MCF 10A (cell line): ENCODE data around the gene COL27A1. TPM values are rescaled to one million over a fixed set of nuclear protein-coding genes. Genes with fewer than 3 reads are reported as not detected.

Experiments used
- BruUV-seq: library from RNA; stranded (reverse); fragments of 400-500 nt; replicated peaks from 2 replicates; lab custom pipeline; 2021; lab: Mats Ljungman, UMichigan
- CTCF ChIA-PET: fragments of 300-600 bp; sonication (Branson Sonifier 250); formaldehyde crosslinking; extraction: SDS; loops from one replicate; lab custom pipeline; 2021; ENCODE audit warnings: antibody characterized with exemption, inconsistent platforms; lab: Yijun Ruan, JAX
- POLR2A ChIA-PET: fragments of 300-600, 350-650 bp; sonication (Branson Sonifier 250); formaldehyde crosslinking; extraction: SDS; loops from one replicate; lab custom pipeline; 2020; ENCODE audit warnings: antibody characterized with exemption, inconsistent platforms; lab: Yijun Ruan, JAX
- DNase-seq: peaks from one replicate; pipeline ENCODE4 v3.0.0-alpha.2; 2018; ENCODE audit not compliant: unreplicated experiment
- H3K27ac Mint-ChIP-seq: one replicate; pipeline ENCODE4 v1.8.0; 2022; ENCODE audit warnings: mild to moderate bottlenecking, low read depth, mixed read lengths; ENCODE audit not compliant: unreplicated experiment
- H3K27me3 Mint-ChIP-seq: one replicate; pipeline ENCODE4 v1.8.0; 2022; ENCODE audit warnings: mixed read lengths; ENCODE audit not compliant: insufficient read depth, unreplicated experiment
- H3K36me3 Mint-ChIP-seq: one replicate; pipeline ENCODE4 v1.8.0; 2022; ENCODE audit warnings: mild to moderate bottlenecking, moderate library complexity, mixed read lengths; ENCODE audit not compliant: insufficient read depth, unreplicated experiment
- H3K4me1 Mint-ChIP-seq: one replicate; pipeline ENCODE4 v1.8.0; 2022; ENCODE audit warnings: mixed read lengths; ENCODE audit not compliant: insufficient read depth, unreplicated experiment
- H3K4me3 Mint-ChIP-seq: one replicate; pipeline ENCODE4 v1.8.0; 2022; ENCODE audit warnings: mild to moderate bottlenecking, moderate library complexity, mixed read lengths; ENCODE audit not compliant: unreplicated experiment
- H3K9me3 Mint-ChIP-seq: one replicate; pipeline ENCODE4 v1.8.0; 2022; ENCODE audit warnings: mixed read lengths; ENCODE audit not compliant: unreplicated experiment
- intact Hi-C: fragments of 100-400 bp; cut with micrococcal nuclease; formaldehyde crosslinking; loops from 2 replicates; pipeline ENCODE4 v1.14.1; 2022
- total RNA-seq: library from RNA; stranded (reverse); gene quantifications from 2 replicates; pipeline ENCODE4 v1.2.3, GENCODE V29; 2022
- TF ChIP-seq, protein P1 (sequence below): fragments of 200-600 bp; IDR thresholded peaks from one replicate; pipeline ENCODE4 v1.8.0; 2022; ENCODE audit warnings: antibody characterized with exemption, mild to moderate bottlenecking; ENCODE audit not compliant: unreplicated experiment

The COL27A1 gene
- total RNA-seq, 1 experiment from 2014 or later, result 2.9 TPM

DNA sequence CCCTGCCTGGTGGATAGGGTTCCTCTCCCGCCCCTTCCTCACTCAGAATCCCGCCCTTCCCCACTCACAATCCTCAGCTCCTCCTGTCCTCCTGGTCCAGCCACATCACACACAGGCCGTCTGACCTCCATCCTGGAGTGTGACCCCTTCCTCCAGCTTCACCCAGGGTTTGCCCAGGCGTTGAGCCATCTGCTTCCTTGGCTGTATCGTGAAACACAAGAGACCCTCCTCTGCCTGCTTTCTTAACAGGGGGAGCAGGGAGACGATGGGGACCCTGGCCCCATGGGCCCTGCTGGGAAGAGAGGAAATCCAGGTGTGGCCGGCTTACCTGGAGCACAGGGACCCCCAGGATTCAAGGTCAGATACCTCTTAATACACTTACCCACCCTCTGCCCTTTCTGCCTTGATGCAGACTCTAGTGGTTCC lies 135.2 kb downstream of the COL27A1 start:
- no TSS peak for BruUV-seq
- POLR2A ChIA-PET, result interaction anchor here (0.7 to 1.4 kb wide), 3 partner anchors 180 to 183 kb away, joined by 3 read pairs; no protein-coding TSS in a partner anchor
- no peak overlapping the region for H3K4me3 Mint-ChIP-seq
- peaks cover 6% of the 10 kb centered on the region for H3K36me3 Mint-ChIP-seq
- H3K9me3 Mint-ChIP-seq, result peaks cover 9% of the 10 kb centered on the region
- DNase-seq, result no peak
- peaks cover 15% of the 10 kb centered on the region for H3K4me1 Mint-ChIP-seq
- no peak overlapping the region for H3K27ac Mint-ChIP-seq
- CTCF ChIA-PET, result interaction anchor here (0.5 to 8.7 kb wide), 46 partner anchors 9 to 1238 kb away, joined by 3 to 160 read pairs (median 6); partner anchors contain the start of genes COL27A1 and KIF12
- TF ChIP-seq, protein P1, sequence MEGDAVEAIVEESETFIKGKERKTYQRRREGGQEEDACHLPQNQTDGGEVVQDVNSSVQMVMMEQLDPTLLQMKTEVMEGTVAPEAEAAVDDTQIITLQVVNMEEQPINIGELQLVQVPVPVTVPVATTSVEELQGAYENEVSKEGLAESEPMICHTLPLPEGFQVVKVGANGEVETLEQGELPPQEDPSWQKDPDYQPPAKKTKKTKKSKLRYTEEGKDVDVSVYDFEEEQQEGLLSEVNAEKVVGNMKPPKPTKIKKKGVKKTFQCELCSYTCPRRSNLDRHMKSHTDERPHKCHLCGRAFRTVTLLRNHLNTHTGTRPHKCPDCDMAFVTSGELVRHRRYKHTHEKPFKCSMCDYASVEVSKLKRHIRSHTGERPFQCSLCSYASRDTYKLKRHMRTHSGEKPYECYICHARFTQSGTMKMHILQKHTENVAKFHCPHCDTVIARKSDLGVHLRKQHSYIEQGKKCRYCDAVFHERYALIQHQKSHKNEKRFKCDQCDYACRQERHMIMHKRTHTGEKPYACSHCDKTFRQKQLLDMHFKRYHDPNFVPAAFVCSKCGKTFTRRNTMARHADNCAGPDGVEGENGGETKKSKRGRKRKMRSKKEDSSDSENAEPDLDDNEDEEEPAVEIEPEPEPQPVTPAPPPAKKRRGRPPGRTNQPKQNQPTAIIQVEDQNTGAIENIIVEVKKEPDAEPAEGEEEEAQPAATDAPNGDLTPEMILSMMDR, result no peak
- no peaks in the 10 kb centered on the region for H3K27me3 Mint-ChIP-seq
- intact Hi-C loops, result no loop called here

DNA sequence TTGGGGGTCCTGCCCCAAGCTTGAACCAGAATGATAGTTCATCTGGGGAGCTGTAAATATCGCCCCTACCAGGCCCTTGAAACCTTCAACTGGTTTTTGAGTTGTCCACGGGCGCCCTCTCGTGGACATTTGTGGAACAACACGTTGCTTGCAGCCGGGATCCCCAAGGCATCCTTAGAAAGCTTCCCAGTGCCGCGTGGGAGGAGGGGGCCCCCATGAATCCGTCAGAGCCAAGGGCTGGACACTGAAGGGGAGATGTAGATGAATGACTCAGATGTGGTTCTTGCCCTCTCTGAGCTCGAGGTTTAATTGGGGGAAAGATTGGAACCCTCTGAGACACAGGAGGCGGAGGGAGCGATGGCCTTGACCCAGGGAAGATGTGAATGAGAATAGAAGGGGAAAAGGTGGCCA lies 135.7 kb downstream of the COL27A1 start:
- no peak overlapping the region for H3K4me3 Mint-ChIP-seq
- H3K9me3 Mint-ChIP-seq, result peaks cover 9% of the 10 kb centered on the region
- H3K27ac Mint-ChIP-seq, result no peak overlapping the region
- TF ChIP-seq, protein P1, result peak; percentile 96
- ChIA-PET CTCF (interaction anchor here (0.5 to 8.7 kb wide), 52 partner anchors 9 to 1600 kb away, joined by 3 to 160 read pairs (median 5); partner anchors contain the start of genes COL27A1 and KIF12), POLR2A (interaction anchor here (0.7 to 1.4 kb wide), 3 partner anchors 181 to 184 kb away, joined by 3 read pairs; no protein-coding TSS in a partner anchor)
- H3K27me3 Mint-ChIP-seq, result no peaks in the 10 kb centered on the region
- peak; percentile 76 for DNase-seq
- peaks cover 11% of the 10 kb centered on the region for H3K4me1 Mint-ChIP-seq
- no TSS peak for BruUV-seq
- H3K36me3 Mint-ChIP-seq, result peaks cover 6% of the 10 kb centered on the region
- intact Hi-C loops, result loop anchor here (1.0 kb wide), 3 partner anchors 136 to 209 kb away; partner anchors contain the start of gene COL27A1

DNA sequence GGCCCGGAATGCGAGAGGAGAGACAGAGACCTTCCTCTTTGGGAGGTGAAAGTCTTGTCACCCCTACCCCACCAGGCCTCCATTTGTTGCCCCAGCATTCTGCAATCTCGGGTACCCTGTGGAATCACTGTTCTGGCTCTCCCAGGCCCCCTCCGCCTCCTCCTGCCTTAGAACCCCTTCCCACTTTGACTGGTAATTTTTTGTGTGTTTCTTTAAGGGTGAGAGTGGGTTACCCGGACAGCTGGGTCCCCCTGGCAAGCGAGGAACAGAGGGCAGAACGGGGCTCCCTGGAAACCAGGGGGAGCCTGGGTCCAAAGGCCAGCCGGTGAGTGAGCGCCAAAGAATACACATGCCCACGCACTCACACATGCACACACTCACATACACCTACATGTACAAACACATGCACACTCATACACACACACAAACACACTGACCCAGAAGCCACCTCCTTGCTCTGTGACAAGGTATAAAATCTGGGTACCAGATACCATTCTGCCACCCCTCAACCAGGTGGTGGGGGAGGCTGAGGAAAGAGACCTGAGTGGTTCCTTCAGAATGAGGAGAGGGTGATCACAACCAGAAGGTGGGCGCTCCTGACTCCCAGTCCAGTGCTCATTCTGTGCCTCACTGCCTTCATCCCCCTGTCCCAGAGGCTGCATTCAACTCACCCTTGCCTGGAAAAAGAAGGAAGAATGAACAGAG lies 136.7 kb downstream of the COL27A1 start:
- H3K4me1 Mint-ChIP-seq, result peaks cover 9% of the 10 kb centered on the region
- ChIA-PET POLR2A (interaction anchor here (0.7 to 1.4 kb wide), 2 partner anchors 62 to 185 kb away, joined by 3 read pairs; no protein-coding TSS in a partner anchor), CTCF (interaction anchor here (0.6 to 8.7 kb wide), 29 partner anchors 8 to 1601 kb away, joined by 3 to 160 read pairs (median 4); partner anchors contain the start of genes COL27A1 and KIF12)
- peaks cover 9% of the 10 kb centered on the region for H3K9me3 Mint-ChIP-seq
- H3K27ac Mint-ChIP-seq, result no peak overlapping the region
- no TSS peak for BruUV-seq
- DNase-seq, result no peak
- H3K4me3 Mint-ChIP-seq, result no peak overlapping the region
- H3K27me3 Mint-ChIP-seq, result no peaks in the 10 kb centered on the region
- intact Hi-C loops, result loop anchor here (1.0 kb wide), 3 partner anchors 137 to 210 kb away; partner anchors contain the start of gene COL27A1
- peaks cover 6% of the 10 kb centered on the region for H3K36me3 Mint-ChIP-seq
- TF ChIP-seq, protein P1, result no peak

DNA sequence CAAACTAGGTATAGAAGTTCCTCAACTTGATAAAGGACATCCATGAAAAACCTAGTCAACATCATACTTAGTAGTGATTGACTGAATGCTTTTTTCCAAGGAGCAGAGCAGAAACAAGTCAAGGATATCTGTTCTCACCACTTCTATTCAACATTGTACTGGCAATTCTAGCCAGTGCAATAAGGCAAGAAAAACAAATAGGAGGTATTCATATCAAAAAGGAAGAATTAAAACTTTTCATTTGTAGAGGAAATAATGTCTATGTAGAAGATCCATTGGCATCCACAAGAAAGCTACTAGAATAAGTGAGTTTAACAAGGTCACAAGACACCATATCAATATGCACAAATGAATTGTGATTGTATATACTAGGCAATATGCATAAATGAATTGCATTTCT lies 139.3 kb downstream of the COL27A1 start:
- POLR2A ChIA-PET, result no interaction called here
- Mint-ChIP-seq H3K27ac (no peak overlapping the region), H3K36me3 (peaks cover 6% of the 10 kb centered on the region), H3K4me1 (no peaks in the 10 kb centered on the region), H3K9me3 (peaks cover 9% of the 10 kb centered on the region), H3K27me3 (no peaks in the 10 kb centered on the region), H3K4me3 (no peak overlapping the region)
- DNase-seq, result no peak
- intact Hi-C loops, result no loop called here
- TF ChIP-seq, protein P1, result no peak
- BruUV-seq, result no TSS peak
- CTCF ChIA-PET, result interaction anchor here (0.6 to 8.7 kb wide), 6 partner anchors 13 to 212 kb away, joined by 3 to 160 read pairs (median 12); partner anchors contain the start of gene COL27A1
